H9 (cell line): ENCODE data around the gene HOXD10. TPM values are rescaled to one million over a fixed set of nuclear protein-coding genes. Genes with fewer than 3 reads are reported as not detected.

ENCODE experiments used
- DNase-seq: peaks from one replicate; pipeline ENCODE4 v3.0.0-alpha.2; 2017
- H2AFZ ChIP-seq: one replicate; pipeline ENCODE4 v1.6.1; 2013; ENCODE audit warnings: mild to moderate bottlenecking, low read length, control low read depth, moderate library complexity
- H2AK5ac ChIP-seq: 2 replicates; pipeline ENCODE4 v1.6.1; 2013; ENCODE audit warnings: low read length, control low read depth, mixed read lengths; ENCODE audit not compliant: insufficient read length
- H2BK120ac ChIP-seq: one replicate; pipeline ENCODE4 v1.6.1; 2013; ENCODE audit warnings: low read depth, mild to moderate bottlenecking, low read length, control low read depth, inconsistent platforms; ENCODE audit not compliant: poor library complexity, severe bottlenecking
- H2BK12ac ChIP-seq: 2 replicates; pipeline ENCODE4 v1.6.1; 2013; ENCODE audit warnings: low read length, control low read depth, mixed read lengths, low read depth; ENCODE audit not compliant: insufficient read length
- H2BK15ac ChIP-seq: 2 replicates; pipeline ENCODE4 v1.6.1; 2013; ENCODE audit warnings: low read depth, low read length, control low read depth
- H2BK20ac ChIP-seq: one replicate; pipeline ENCODE4 v1.6.1; 2013; ENCODE audit warnings: low read depth, mild to moderate bottlenecking, low read length, control low read depth, inconsistent platforms; ENCODE audit not compliant: poor library complexity, severe bottlenecking
- H2BK5ac ChIP-seq: 2 replicates; pipeline ENCODE4 v1.6.1; 2013; ENCODE audit warnings: low read length, control low read depth, mixed read lengths; ENCODE audit not compliant: insufficient read length
- H3K14ac ChIP-seq: 2 replicates; pipeline ENCODE4 v1.6.1; 2013; ENCODE audit warnings: low read length, control low read depth; ENCODE audit not compliant: insufficient read depth
- H3K18ac ChIP-seq: 2 replicates; pipeline ENCODE4 v1.6.1; 2013; ENCODE audit warnings: low read depth, mild to moderate bottlenecking, mixed read lengths, low read length, control low read depth; ENCODE audit not compliant: insufficient read length
- H3K23ac ChIP-seq: 2 replicates; pipeline ENCODE4 v1.6.1; 2013; ENCODE audit warnings: low read length, control low read depth, mixed read lengths, low read depth; ENCODE audit not compliant: insufficient read length
- H3K23me2 ChIP-seq: 2 replicates; pipeline ENCODE4 v1.6.1; 2013; ENCODE audit warnings: low read depth, mild to moderate bottlenecking, mixed read lengths, low read length, control low read depth; ENCODE audit not compliant: insufficient read length, poor library complexity, severe bottlenecking
- H3K27ac ChIP-seq: 2 replicates; pipeline ENCODE4 v1.5.1; 2013; ENCODE audit warnings: low read length, control low read depth, mixed read lengths, low read depth; ENCODE audit not compliant: insufficient read length
- H3K27me3 ChIP-seq: 2 replicates; pipeline ENCODE4 v1.6.1; 2013; ENCODE audit warnings: low read length, control low read depth, inconsistent platforms; ENCODE audit not compliant: insufficient read depth
- H3K4ac ChIP-seq: 2 replicates; pipeline ENCODE4 v1.6.1; 2013; ENCODE audit warnings: low read depth, mild to moderate bottlenecking, control low read depth, inconsistent platforms, low read length, moderate library complexity
- H3K4me1 ChIP-seq: 2 replicates; pipeline ENCODE4 v1.6.1; 2013; ENCODE audit warnings: low read length, control low read depth, inconsistent platforms; ENCODE audit not compliant: insufficient read depth
- H3K4me2 ChIP-seq: 2 replicates; pipeline ENCODE4 v1.6.1; 2013; ENCODE audit warnings: low read length, control low read depth, mixed read lengths; ENCODE audit not compliant: insufficient read length, insufficient read depth
- H3K56ac ChIP-seq: 2 replicates; pipeline ENCODE4 v1.6.1; 2013; ENCODE audit warnings: low read depth, mild to moderate bottlenecking, mixed read lengths, low read length, control low read depth; ENCODE audit not compliant: insufficient read length
- H3K79me1 ChIP-seq: 2 replicates; pipeline ENCODE4 v1.6.1; 2013; ENCODE audit warnings: low read depth, mild to moderate bottlenecking, moderate library complexity, low read length, control low read depth, inconsistent platforms; ENCODE audit not compliant: insufficient read depth, poor library complexity, severe bottlenecking
- H3K79me2 ChIP-seq: 2 replicates; pipeline ENCODE4 v1.6.1; 2013; ENCODE audit warnings: low read length, control low read depth, inconsistent platforms; ENCODE audit not compliant: insufficient read depth
- H3K9ac ChIP-seq: 2 replicates; pipeline ENCODE4 v1.6.1; 2013; ENCODE audit warnings: low read length, control low read depth, mixed read lengths; ENCODE audit not compliant: insufficient read length; ENCODE audit errors: extremely low read depth
- H3K9me3 ChIP-seq: one replicate; pipeline ENCODE4 v1.6.1; 2013; ENCODE audit warnings: low read depth, low read length, inconsistent platforms; ENCODE audit not compliant: control insufficient read depth
- H3T11ph ChIP-seq: one replicate; pipeline ENCODE4 v1.6.1; 2013; ENCODE audit warnings: mild to moderate bottlenecking, low read length, control low read depth, inconsistent platforms
- H4K20me1 ChIP-seq: one replicate; pipeline ENCODE4 v1.6.1; 2013; ENCODE audit not compliant: control insufficient read depth, insufficient read length, insufficient read depth
- H4K5ac ChIP-seq: 2 replicates; pipeline ENCODE4 v1.6.1; 2013; ENCODE audit warnings: low read depth, mild to moderate bottlenecking, mixed read lengths, low read length, control low read depth; ENCODE audit not compliant: insufficient read length
- H4K8ac ChIP-seq: replicated peaks from 2 replicates; pipeline ENCODE4 v1.6.1; 2013; ENCODE audit warnings: low read length, control low read depth, mixed read lengths, low read depth; ENCODE audit not compliant: insufficient read length
- H4K91ac ChIP-seq: 2 replicates; pipeline ENCODE4 v1.6.1; 2013; ENCODE audit warnings: low read depth, mild to moderate bottlenecking, moderate library complexity, mixed read lengths, low read length, control low read depth; ENCODE audit not compliant: insufficient read length
- H3K27ac Mint-ChIP-seq, 3 experiments: 2 replicates in 2 of 3; 3 replicates in 1 of 3; pipeline ENCODE4 v1.8.0; 2020 to 2021; ENCODE audit warnings: mixed read lengths in 3 of 3, mild to moderate bottlenecking in 1 of 3, moderate library complexity in 1 of 3
- H3K27me3 Mint-ChIP-seq: 2 replicates; pipeline ENCODE4 v1.8.0; 2021; ENCODE audit warnings: low read depth, mild to moderate bottlenecking, moderate library complexity, mixed read lengths
- H3K36me3 Mint-ChIP-seq, 3 experiments: 2 replicates in 2 of 3; 3 replicates in 1 of 3; pipeline ENCODE4 v1.8.0; 2020 to 2021; ENCODE audit warnings: low read depth in 3 of 3, mixed read lengths in 3 of 3; ENCODE audit not compliant: insufficient read depth in 1 of 3
- H3K4me1 Mint-ChIP-seq, 2 experiments: 2 replicates each; pipeline ENCODE4 v1.8.0; 2020; ENCODE audit warnings: mixed read lengths in 2 of 2
- H3K4me3 Mint-ChIP-seq, 2 experiments: 2 replicates in 1 of 2; 3 replicates in 1 of 2; pipeline ENCODE4 v1.8.0; 2020 to 2021; ENCODE audit warnings: mild to moderate bottlenecking in 2 of 2, mixed read lengths in 2 of 2, moderate library complexity in 1 of 2
- H3K9me3 Mint-ChIP-seq, 2 experiments: 2 replicates in 1 of 2; 3 replicates in 1 of 2; pipeline ENCODE4 v1.8.0; 2020; ENCODE audit warnings: mild to moderate bottlenecking in 2 of 2, mixed read lengths in 2 of 2, moderate library complexity in 1 of 2
- WGBS: extraction: QIAGEN DNeasy Blood & Tissue Kit; methylation state at CpG from one replicate; pipeline ENCODE4 v1.1.7; 2013; ENCODE audit warnings: missing lambda C conversion rate, low lambda C conversion rate, mixed read lengths; ENCODE audit not compliant: insufficient read length; ENCODE audit errors: extremely low coverage; 5-methylcytosine and 5-hydroxymethylcytosine counted together
- total RNA-seq: library from RNA; stranded (reverse); gene quantifications from 2 replicates; pipeline ENCODE4 v1.2.1, GENCODE V29; 2021
- TF ChIP-seq, protein P1 (sequence below): fragments of 200-600 bp; sonication (generic); conservative IDR thresholded peaks from 3 replicates; pipeline ENCODE4 v1.8.0; 2021; ENCODE audit warnings: antibody characterized with exemption, mild to moderate bottlenecking

The HOXD10 gene
- total RNA-seq, 1 experiment from 2014 or later = not detected

DNA sequence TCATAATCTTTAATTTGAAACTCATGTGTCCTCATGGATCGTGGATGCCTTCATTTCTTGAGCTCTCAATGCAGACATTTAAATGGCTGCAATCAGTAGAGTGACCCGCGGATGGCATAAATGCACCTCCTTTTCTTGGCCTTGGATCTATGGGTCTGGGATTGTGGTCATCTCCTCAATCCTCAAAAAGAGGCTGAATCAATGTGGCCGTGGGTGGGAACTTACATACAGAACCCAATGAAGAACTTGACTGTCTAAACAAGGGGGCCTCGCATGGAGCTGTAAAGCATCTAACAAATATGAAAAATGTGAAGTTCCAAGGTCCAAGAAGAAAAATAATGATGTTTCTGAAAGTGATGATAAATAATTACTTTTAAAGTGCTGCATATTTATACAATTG is 21.2 kb upstream of the HOXD10 start:
- Histone ChIP-seq H3K4me1 (peaks cover 6% of the 10 kb centered on the region), H3K27ac (no peak overlapping the region), H3K56ac (no peak overlapping the region), H2BK15ac (no peak overlapping the region), H2BK20ac (no peak overlapping the region), H3K18ac (no peak overlapping the region), H2BK5ac (no peak overlapping the region), H3K14ac (no peak overlapping the region), H4K20me1 (no peaks in the 10 kb centered on the region), H3K79me1 (no peaks in the 10 kb centered on the region), H2BK120ac (no peak overlapping the region), H2AFZ (no peak overlapping the region), H3K9ac (no peak overlapping the region), H2AK5ac (no peak overlapping the region), H2BK12ac (no peak overlapping the region), H3K27me3 (peaks cover 83% of the 10 kb centered on the region), H3K23me2 (peaks cover 5% of the 10 kb centered on the region), H4K5ac (no peak overlapping the region), H3K4me2 (no peak overlapping the region), H3K4ac (no peak overlapping the region), H3K23ac (no peak overlapping the region), H4K8ac (no peak overlapping the region), H3T11ph (no peak overlapping the region), H4K91ac (no peak overlapping the region), H3K9me3 (no peaks in the 10 kb centered on the region), H3K79me2 (no peaks in the 10 kb centered on the region)
- Mint-ChIP-seq H3K4me3 (no peak overlapping the region; a peak in 1 of 5 replicates), H3K27me3 (peaks cover 97% of the 10 kb centered on the region), H3K27ac (no peak overlapping the region), H3K36me3 (peaks cover 0 to 3% (median 0%) of the 10 kb centered on the region in 3 experiments; a peak in 2 of 7 replicates), H3K4me1 (peaks cover 30 to 44% of the 10 kb centered on the region in 2 experiments), H3K9me3 (peaks cover 4 to 28% of the 10 kb centered on the region in 2 experiments; a peak in 4 of 5 replicates)
- WGBS = no CpG with 5 or more reads among the region's 5 CpGs
- TF ChIP-seq, protein P1, sequence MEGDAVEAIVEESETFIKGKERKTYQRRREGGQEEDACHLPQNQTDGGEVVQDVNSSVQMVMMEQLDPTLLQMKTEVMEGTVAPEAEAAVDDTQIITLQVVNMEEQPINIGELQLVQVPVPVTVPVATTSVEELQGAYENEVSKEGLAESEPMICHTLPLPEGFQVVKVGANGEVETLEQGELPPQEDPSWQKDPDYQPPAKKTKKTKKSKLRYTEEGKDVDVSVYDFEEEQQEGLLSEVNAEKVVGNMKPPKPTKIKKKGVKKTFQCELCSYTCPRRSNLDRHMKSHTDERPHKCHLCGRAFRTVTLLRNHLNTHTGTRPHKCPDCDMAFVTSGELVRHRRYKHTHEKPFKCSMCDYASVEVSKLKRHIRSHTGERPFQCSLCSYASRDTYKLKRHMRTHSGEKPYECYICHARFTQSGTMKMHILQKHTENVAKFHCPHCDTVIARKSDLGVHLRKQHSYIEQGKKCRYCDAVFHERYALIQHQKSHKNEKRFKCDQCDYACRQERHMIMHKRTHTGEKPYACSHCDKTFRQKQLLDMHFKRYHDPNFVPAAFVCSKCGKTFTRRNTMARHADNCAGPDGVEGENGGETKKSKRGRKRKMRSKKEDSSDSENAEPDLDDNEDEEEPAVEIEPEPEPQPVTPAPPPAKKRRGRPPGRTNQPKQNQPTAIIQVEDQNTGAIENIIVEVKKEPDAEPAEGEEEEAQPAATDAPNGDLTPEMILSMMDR = no peak
- DNase-seq = no peak
